ENCODE results near the gene C4orf46. TPM values are rescaled to one million over a fixed set of nuclear protein-coding genes. Genes with fewer than 3 reads are reported as not detected.
"Not testable (repeated sequence)": the region's sequence is repeated elsewhere in the genome, so short reads cannot be mapped to it uniquely, and the experiment has no call there.

C4orf46 gene
- polyA plus RNA-seq (ENCODE audit: insufficient read length in 4 of 4), result 10 to 100 TPM; 20.6 to 29.0 (median 24.0) TPM

- no peak for DNase-seq (ENCODE audit: low read depth in 4 of 4, low spot score in 3 of 4)
Observed at GRCh38 chr4:158671665-158671914, at the start of gene C4orf46. Gene C4orf46, minus strand, starts transcription at chr4:158671887. Its CDS starts 86 bp downstream, at chr4:158671801.

- no peak for DNase-seq (ENCODE audit: low read depth in 4 of 4, low spot score in 3 of 4)
Observed at GRCh38 chr4:158715802-158716201, 44.1 kb upstream of the C4orf46 start.

- DNase-seq (ENCODE audit: low read depth in 4 of 4, low spot score in 3 of 4), result no peak
Observed at GRCh38 chr4:158714937-158715336, 43.2 kb upstream of the C4orf46 start.

- DNase-seq (ENCODE audit: low read depth in 4 of 4, low spot score in 3 of 4), result not testable (repeated sequence)
Observed at GRCh38 chr4:158712622-158713021, 40.9 kb upstream of the C4orf46 start.

- peak in 1 of 4 donors; percentile 0 for DNase-seq (ENCODE audit: low read depth in 4 of 4, low spot score in 3 of 4)
Observed at GRCh38 chr4:158710814-158711213, 39.1 kb upstream of the C4orf46 start.

- no peak for DNase-seq (ENCODE audit: low read depth in 4 of 4, low spot score in 3 of 4)
Observed at GRCh38 chr4:158704274-158704673, 32.6 kb upstream of the C4orf46 start.

GRCh38 chr4:158688813-158689212 lies 17.1 kb upstream of the C4orf46 start:
- DNase-seq (ENCODE audit: low read depth in 4 of 4, low spot score in 3 of 4), result no peak

- no peak for DNase-seq (ENCODE audit: low read depth in 4 of 4, low spot score in 3 of 4)
Observed at GRCh38 chr4:158682066-158682465, 10.4 kb upstream of the C4orf46 start.

- DNase-seq (ENCODE audit: low read depth in 4 of 4, low spot score in 3 of 4), result no peak
Observed at GRCh38 chr4:158681629-158682028, 9.9 kb upstream of the C4orf46 start.

- DNase-seq (ENCODE audit: low read depth in 4 of 4, low spot score in 3 of 4), result no peak
Observed at GRCh38 chr4:158678767-158679166, 7.1 kb upstream of the C4orf46 start.

GRCh38 chr4:158676076-158676475 lies 4.4 kb upstream of the C4orf46 start:
- no peak for DNase-seq (ENCODE audit: low read depth in 4 of 4, low spot score in 3 of 4)

- no peak for DNase-seq (ENCODE audit: low read depth in 4 of 4, low spot score in 3 of 4)
Observed at GRCh38 chr4:158673633-158674032, 1.9 kb upstream of the C4orf46 start.

- DNase-seq (ENCODE audit: low read depth in 4 of 4, low spot score in 3 of 4), result peak; percentile 97 to 98 (median 98)
Observed at GRCh38 chr4:158671915-158672806, 474 bp upstream of the C4orf46 start, which contains the start of gene ETFDH. Gene ETFDH, plus strand, starts transcription at chr4:158672296. Its CDS starts 161 bp downstream, at chr4:158672457.

GRCh38 chr4:158670975-158671664 lies 567 bp downstream of the C4orf46 start:
- peak; percentile 46 to 59 (median 54) for DNase-seq (ENCODE audit: low read depth in 4 of 4, low spot score in 3 of 4)

GRCh38 chr4:158669310-158669709 lies 2.4 kb downstream of the C4orf46 start:
- DNase-seq (ENCODE audit: low read depth in 4 of 4, low spot score in 3 of 4), result no peak

- no peak for DNase-seq (ENCODE audit: low read depth in 4 of 4, low spot score in 3 of 4)
Observed at GRCh38 chr4:158667651-158668198, 4.0 kb downstream of the C4orf46 start.

- DNase-seq (ENCODE audit: low read depth in 4 of 4, low spot score in 3 of 4), result no peak
Observed at GRCh38 chr4:158666892-158667291, 4.8 kb downstream of the C4orf46 start.

- no peak for DNase-seq (ENCODE audit: low read depth in 4 of 4, low spot score in 3 of 4)
Observed at GRCh38 chr4:158664806-158665205, 6.9 kb downstream of the C4orf46 start.

- not testable (repeated sequence) for DNase-seq (ENCODE audit: low read depth in 4 of 4, low spot score in 3 of 4)
Observed at GRCh38 chr4:158663707-158664625, 7.7 kb downstream of the C4orf46 start.

GRCh38 chr4:158663255-158663654 lies 8.4 kb downstream of the C4orf46 start:
- not testable (repeated sequence) for DNase-seq (ENCODE audit: low read depth in 4 of 4, low spot score in 3 of 4)
